ENCODE results near the gene VAC14. TPM values are rescaled to one million over a fixed set of nuclear protein-coding genes. Genes with fewer than 3 reads are reported as not detected.

The VAC14 gene
- polyA plus RNA-seq, 1 donor from 2014 or later: 8.6 TPM

GRCh38 chr16:70777973-70778406 is 23.0 kb downstream of the VAC14 start:
- no peak for TF ChIP-seq POLR2AphosphoS5 (IDR thresholded peaks at IDR 0.05)
- TF ChIP-seq RAD21 (conservative IDR thresholded peaks at IDR 0.05): no peak
- no peak for TF ChIP-seq EP300 (conservative IDR thresholded peaks at IDR 0.05; ENCODE audit: poor library complexity, severe bottlenecking)
- no peak for TF ChIP-seq REST (IDR thresholded peaks at IDR 0.05; ENCODE audit: borderline replicate concordance)
- TF ChIP-seq CTCF (IDR thresholded peaks at IDR 0.05; ENCODE audit: poor library complexity, severe bottlenecking): no peak
- TF ChIP-seq EZH2 (IDR thresholded peaks at IDR 0.05; ENCODE audit: borderline replicate concordance, insufficient read depth, low read length, poor library complexity, severe bottlenecking): no peak
- no peak for TF ChIP-seq TAF1 (IDR thresholded peaks at IDR 0.05; ENCODE audit: low read depth)
- TF ChIP-seq MXI1 (conservative IDR thresholded peaks at IDR 0.05; ENCODE audit: poor library complexity, severe bottlenecking): no peak
- TF ChIP-seq SMC3 (conservative IDR thresholded peaks at IDR 0.05; ENCODE audit: poor library complexity): no peak
- Histone ChIP-seq H2AFZ (ENCODE audit: low read depth, low read length) (no peak overlapping the region), H3K79me2 (replicated peaks; ENCODE audit: insufficient read depth, low read length) (no peaks in the 10 kb centered on the region), H3F3A (ENCODE audit: insufficient read depth, low read length, poor library complexity, severe bottlenecking) (no peaks in the 10 kb centered on the region), H3K27me3 (ENCODE audit: insufficient read depth, low read depth, low read length) (no peaks in the 10 kb centered on the region), H3K9me3 (ENCODE audit: low read length) (no peaks in the 10 kb centered on the region), H3K4me2 (ENCODE audit: low read length) (no peak overlapping the region), H3K9ac (ENCODE audit: low read length) (no peak overlapping the region), H3K27ac (ENCODE audit: low read length) (no peak overlapping the region), H3K9me2 (ENCODE audit: insufficient read depth, low read length) (no peaks in the 10 kb centered on the region), H4K20me1 (ENCODE audit: insufficient read depth) (no peaks in the 10 kb centered on the region), H3K36me3 (ENCODE audit: insufficient read depth, low read length) (peaks cover 11% of the 10 kb centered on the region), H3K4me3 (ENCODE audit: low read length) (no peak overlapping the region)

GRCh38 chr16:70777496-70777895 is 23.5 kb downstream of the VAC14 start:
- H3K36me3 ChIP-seq (ENCODE audit: insufficient read depth, low read length): peaks cover 11% of the 10 kb centered on the region
- no peaks in the 10 kb centered on the region for H3K79me2 ChIP-seq (replicated peaks; ENCODE audit: insufficient read depth, low read length)
- H3F3A ChIP-seq (ENCODE audit: insufficient read depth, low read length, poor library complexity, severe bottlenecking): no peaks in the 10 kb centered on the region
- no peaks in the 10 kb centered on the region for H3K27me3 ChIP-seq (ENCODE audit: insufficient read depth, low read depth, low read length)
- no peak overlapping the region for H2AFZ ChIP-seq (ENCODE audit: low read depth, low read length)
- H3K4me3 ChIP-seq (ENCODE audit: low read length): no peak overlapping the region
- no peak overlapping the region for H3K9ac ChIP-seq (ENCODE audit: low read length)
- no peaks in the 10 kb centered on the region for H3K9me2 ChIP-seq (ENCODE audit: insufficient read depth, low read length)
- no peak for TF ChIP-seq REST (IDR thresholded peaks at IDR 0.05; ENCODE audit: borderline replicate concordance)
- no peak for TF ChIP-seq EZH2 (IDR thresholded peaks at IDR 0.05; ENCODE audit: borderline replicate concordance, insufficient read depth, low read length, poor library complexity, severe bottlenecking)
- no peak for TF ChIP-seq TAF1 (IDR thresholded peaks at IDR 0.05; ENCODE audit: low read depth)
- TF ChIP-seq EP300 (conservative IDR thresholded peaks at IDR 0.05; ENCODE audit: poor library complexity, severe bottlenecking): no peak
- no peak for TF ChIP-seq RAD21 (conservative IDR thresholded peaks at IDR 0.05)
- TF ChIP-seq SMC3 (conservative IDR thresholded peaks at IDR 0.05; ENCODE audit: poor library complexity): no peak
- no peak for TF ChIP-seq POLR2AphosphoS5 (IDR thresholded peaks at IDR 0.05)
- TF ChIP-seq CTCF (IDR thresholded peaks at IDR 0.05; ENCODE audit: poor library complexity, severe bottlenecking): no peak
- no peak for TF ChIP-seq MXI1 (conservative IDR thresholded peaks at IDR 0.05; ENCODE audit: poor library complexity, severe bottlenecking)
- no peaks in the 10 kb centered on the region for H3K9me3 ChIP-seq (ENCODE audit: low read length)
- no peak overlapping the region for H3K4me2 ChIP-seq (ENCODE audit: low read length)
- no peak overlapping the region for H3K27ac ChIP-seq (ENCODE audit: low read length)
- no peaks in the 10 kb centered on the region for H4K20me1 ChIP-seq (ENCODE audit: insufficient read depth)
